PC-9 (cell line): ENCODE measurements around the gene NCK2. TPM values are rescaled to one million over a fixed set of nuclear protein-coding genes. Genes with fewer than 3 reads are reported as not detected.

ENCODE experiments used
- BruUV-seq: library from RNA; stranded (reverse); fragments of 400-500 nt; replicated peaks from 2 replicates; lab custom pipeline; 2021; lab: Mats Ljungman, UMichigan
- CTCF ChIA-PET: fragments of 300-600 bp; sonication (Branson Sonifier 250); formaldehyde crosslinking; loops from one replicate; lab custom pipeline; 2022; ENCODE audit warnings: antibody characterized with exemption; lab: Charles Lee
- POLR2A ChIA-PET: fragments of 300-600 bp; sonication (Branson Sonifier 250); formaldehyde crosslinking; loops from one replicate; lab custom pipeline; 2022; ENCODE audit warnings: antibody characterized with exemption; ENCODE audit not compliant: unreplicated experiment; lab: Charles Lee
- DNase-seq, 2 experiments: peaks; one replicate each; pipeline versions ENCODE4 v3.0.0 to v3.0.0-alpha.2; 2015 to 2022; ENCODE audit warnings: mixed read lengths in 1 of 2
- H2AFZ ChIP-seq: fragments of 200-600 bp; sonication (generic); 2 replicates; pipeline ENCODE4 v1.8.1; 2017; ENCODE audit warnings: antibody characterized with exemption
- H3F3A ChIP-seq: fragments of 200-600 bp; sonication (generic); 2 replicates; pipeline ENCODE4 v1.8.1; 2017; ENCODE audit warnings: antibody characterized with exemption, mild to moderate bottlenecking, low read depth; ENCODE audit not compliant: insufficient read depth
- H3K27ac ChIP-seq: fragments of 200-600 bp; sonication (generic); 2 replicates; pipeline ENCODE4 v1.6.1; 2016; ENCODE audit warnings: mixed run types
- H3K27me3 ChIP-seq: fragments of 200-600 bp; sonication (generic); 2 replicates; pipeline ENCODE4 v1.6.1; 2016; ENCODE audit warnings: low read depth, mixed run types; ENCODE audit not compliant: insufficient read depth
- H3K36me3 ChIP-seq: fragments of 200-600 bp; sonication (generic); 2 replicates; pipeline ENCODE4 v1.6.1; 2016; ENCODE audit warnings: low read depth, mixed run types
- H3K4me1 ChIP-seq: fragments of 200-600 bp; sonication (generic); replicated peaks from 2 replicates; pipeline ENCODE4 v1.6.1; 2016; ENCODE audit warnings: mixed run types; ENCODE audit not compliant: insufficient read depth
- H3K4me2 ChIP-seq: fragments of 200-600 bp; sonication (generic); 2 replicates; pipeline ENCODE4 v1.6.1; 2017; ENCODE audit warnings: mixed run types
- H3K4me3 ChIP-seq: fragments of 200-600 bp; sonication (generic); 2 replicates; pipeline ENCODE4 v1.6.1; 2016; ENCODE audit warnings: mixed run types
- H3K79me2 ChIP-seq: fragments of 200-600 bp; sonication (generic); 2 replicates; pipeline ENCODE4 v1.6.1; 2017; ENCODE audit warnings: low read depth, mixed run types
- H3K9me2 ChIP-seq: fragments of 200-600 bp; sonication (generic); 2 replicates; pipeline ENCODE4 v1.8.1; 2017; ENCODE audit warnings: mild to moderate bottlenecking; ENCODE audit not compliant: insufficient read depth
- H3K9me3 ChIP-seq: fragments of 200-600 bp; sonication (generic); 2 replicates; pipeline ENCODE4 v1.8.1; 2016; ENCODE audit warnings: low read depth; ENCODE audit not compliant: insufficient read depth
- H4K20me1 ChIP-seq: fragments of 200-600 bp; sonication (generic); 2 replicates; pipeline ENCODE4 v1.8.1; 2017; ENCODE audit not compliant: insufficient read depth
- CTCF ChIP-seq: fragments of 200-600 bp; sonication (generic); conservative IDR thresholded peaks from 2 replicates; pipeline ENCODE4 v1.6.1; 2017; ENCODE audit warnings: mixed run types, antibody characterized with exemption, mild to moderate bottlenecking, moderate library complexity
- EZH2 ChIP-seq: fragments of 200-600 bp; sonication (generic); IDR thresholded peaks from 2 replicates; pipeline ENCODE4 v1.8.0; 2017; ENCODE audit warnings: antibody characterized with exemption, low read depth
- intact Hi-C: fragments of 100-400 bp; cut with micrococcal nuclease; formaldehyde crosslinking; loops from one replicate; pipeline ENCODE4 v1.10.0; 2022; ENCODE audit not compliant: unreplicated experiment
- total RNA-seq: library from RNA; stranded (reverse); gene quantifications from 2 replicates; pipeline ENCODE4 v1.2.3, GENCODE V29; 2021

Gene NCK2
- total RNA-seq, 1 experiment from 2014 or later, result 26.0 TPM

- Histone ChIP-seq H3K27me3 (no peaks in the 10 kb centered on the region), H3K4me1 (no peaks in the 10 kb centered on the region), H3K79me2 (no peaks in the 10 kb centered on the region), H3K9me2 (no peaks in the 10 kb centered on the region), H3K9me3 (no peaks in the 10 kb centered on the region), H3F3A (no peaks in the 10 kb centered on the region), H4K20me1 (no peaks in the 10 kb centered on the region), H3K4me3 (no peak overlapping the region), H3K36me3 (no peaks in the 10 kb centered on the region), H2AFZ (no peak overlapping the region), H3K4me2 (no peak overlapping the region), H3K27ac (no peak overlapping the region)
- intact Hi-C loops, result no loop called here
- ChIA-PET CTCF (no interaction called here), POLR2A (no interaction called here)
- TF ChIP-seq EZH2, result no peak
- TF ChIP-seq CTCF, result no peak
- BruUV-seq, result no TSS peak
- DNase-seq, result no peak
These were observed 67.7 kb downstream of the NCK2 start for GRCh38 chr2:105812180-105813044.

- Histone ChIP-seq H3K4me3 (no peak overlapping the region), H3K9me2 (no peaks in the 10 kb centered on the region), H3F3A (no peaks in the 10 kb centered on the region), H4K20me1 (no peaks in the 10 kb centered on the region), H3K27me3 (no peaks in the 10 kb centered on the region), H3K4me1 (no peaks in the 10 kb centered on the region), H3K79me2 (no peaks in the 10 kb centered on the region), H3K27ac (no peak overlapping the region), H2AFZ (no peak overlapping the region), H3K9me3 (no peaks in the 10 kb centered on the region), H3K4me2 (no peak overlapping the region), H3K36me3 (no peaks in the 10 kb centered on the region)
- CTCF ChIA-PET, result no interaction called here
- no peak for TF ChIP-seq CTCF
- no peak for TF ChIP-seq EZH2
- no TSS peak for BruUV-seq
- POLR2A ChIA-PET, result no interaction called here
- no peak for DNase-seq
- intact Hi-C loops, result no loop called here
These were observed 68.3 kb downstream of the NCK2 start for GRCh38 chr2:105813045-105813315.

GRCh38 chr2:105813405-105813804 lies 68.7 kb downstream of the NCK2 start:
- POLR2A ChIA-PET, result no interaction called here
- BruUV-seq, result no TSS peak
- H3K4me1 ChIP-seq, result no peaks in the 10 kb centered on the region

More at GRCh38 chr2:105813405-105813804, 68.7 kb downstream of the NCK2 start:
- no peaks in the 10 kb centered on the region for H3F3A ChIP-seq
- no peak overlapping the region for H3K4me3 ChIP-seq
- no peaks in the 10 kb centered on the region for H3K79me2 ChIP-seq
- H3K9me2 ChIP-seq, result no peaks in the 10 kb centered on the region
- no peak overlapping the region for H2AFZ ChIP-seq
- H4K20me1 ChIP-seq, result no peaks in the 10 kb centered on the region
- no peak for DNase-seq
- H3K9me3 ChIP-seq, result no peaks in the 10 kb centered on the region
- TF ChIP-seq EZH2, result no peak
- no peak for TF ChIP-seq CTCF
- no peak overlapping the region for H3K27ac ChIP-seq
- H3K4me2 ChIP-seq, result no peak overlapping the region
- intact Hi-C loops, result no loop called here
- no peaks in the 10 kb centered on the region for H3K27me3 ChIP-seq
- CTCF ChIA-PET, result no interaction called here
- no peaks in the 10 kb centered on the region for H3K36me3 ChIP-seq
